DOHH2 (cell line): ENCODE data around the gene COX19.
A peak's percentile ranks its signal among the peaks of the same experiment; 100 is the strongest.

Source experiments
- H3F3A ChIP-seq: fragments of 200-600 bp; sonication (generic), shearing (Covaris generic); 2 replicates; pipeline ENCODE4 v1.6.0; 2016; ENCODE audit warnings: antibody characterized with exemption, mild to moderate bottlenecking; ENCODE audit not compliant: control insufficient read depth, insufficient read depth
- H3K27ac ChIP-seq: fragments of 200-600 bp; sonication (generic); 2 replicates; pipeline ENCODE4 v1.5.1; 2014; ENCODE audit warnings: low read depth, mild to moderate bottlenecking, low read length, moderate library complexity
- H3K27me3 ChIP-seq: fragments of 200-600 bp; sonication (generic); 2 replicates; pipeline ENCODE4 v1.6.1; 2014; ENCODE audit warnings: mild to moderate bottlenecking, low read length, mixed read lengths; ENCODE audit not compliant: control insufficient read depth
- H3K36me3 ChIP-seq: fragments of 200-600 bp; sonication (generic); 2 replicates; pipeline ENCODE4 v1.6.1; 2014; ENCODE audit warnings: mild to moderate bottlenecking, low read length, moderate library complexity, mixed read lengths; ENCODE audit not compliant: control insufficient read depth
- H3K4me1 ChIP-seq: fragments of 200-600 bp; sonication (generic); 2 replicates; pipeline ENCODE4 v1.6.1; 2014; ENCODE audit warnings: mild to moderate bottlenecking, low read length, mixed read lengths; ENCODE audit not compliant: control insufficient read depth
- H3K4me2 ChIP-seq: fragments of 200-600 bp; sonication (generic); 2 replicates; pipeline ENCODE4 v1.6.0; 2014; ENCODE audit warnings: mild to moderate bottlenecking, low read length, moderate library complexity
- H3K4me3 ChIP-seq: fragments of 200-600 bp; sonication (generic); 2 replicates; pipeline ENCODE4 v1.5.1; 2014; ENCODE audit warnings: mild to moderate bottlenecking, low read length, mixed read lengths
- H3K79me2 ChIP-seq: fragments of 200-600 bp; sonication (generic); 2 replicates; pipeline ENCODE4 v1.6.1; 2014; ENCODE audit warnings: mild to moderate bottlenecking, low read length, mixed read lengths; ENCODE audit not compliant: control insufficient read depth
- H3K9me2 ChIP-seq: fragments of 200-600 bp; sonication (generic); replicated peaks from 2 replicates; pipeline ENCODE4 v1.6.1; 2014; ENCODE audit warnings: mild to moderate bottlenecking, low read length, mixed read lengths; ENCODE audit not compliant: control insufficient read depth
- H3K9me3 ChIP-seq: fragments of 200-600 bp; sonication (generic); 2 replicates; pipeline ENCODE4 v1.6.1; 2014; ENCODE audit warnings: antibody characterized with exemption, low read length, mixed read lengths; ENCODE audit not compliant: control insufficient read depth, insufficient read depth
- H4K20me1 ChIP-seq: fragments of 200-600 bp; sonication (generic); 2 replicates; pipeline ENCODE4 v1.6.0; 2014; ENCODE audit warnings: low read depth, mild to moderate bottlenecking, antibody characterized with exemption, low read length, moderate library complexity; ENCODE audit not compliant: control insufficient read depth, insufficient read depth
- EZH2phosphoT487 ChIP-seq: fragments of 200-600 bp; sonication (generic); IDR thresholded peaks from 2 replicates; pipeline ENCODE4 v1.6.1; 2017; ENCODE audit warnings: borderline replicate concordance, mild to moderate bottlenecking, antibody characterized with exemption, low read length, moderate library complexity, mixed read lengths
- TF ChIP-seq, protein P1 (sequence below): fragments of 200-600 bp; sonication (generic); IDR thresholded peaks from one replicate; pipeline ENCODE4 v1.5.1; 2014; ENCODE audit warnings: antibody characterized with exemption, mild to moderate bottlenecking, low read depth, low read length; ENCODE audit not compliant: poor library complexity, severe bottlenecking

The COX19 gene

DNA sequence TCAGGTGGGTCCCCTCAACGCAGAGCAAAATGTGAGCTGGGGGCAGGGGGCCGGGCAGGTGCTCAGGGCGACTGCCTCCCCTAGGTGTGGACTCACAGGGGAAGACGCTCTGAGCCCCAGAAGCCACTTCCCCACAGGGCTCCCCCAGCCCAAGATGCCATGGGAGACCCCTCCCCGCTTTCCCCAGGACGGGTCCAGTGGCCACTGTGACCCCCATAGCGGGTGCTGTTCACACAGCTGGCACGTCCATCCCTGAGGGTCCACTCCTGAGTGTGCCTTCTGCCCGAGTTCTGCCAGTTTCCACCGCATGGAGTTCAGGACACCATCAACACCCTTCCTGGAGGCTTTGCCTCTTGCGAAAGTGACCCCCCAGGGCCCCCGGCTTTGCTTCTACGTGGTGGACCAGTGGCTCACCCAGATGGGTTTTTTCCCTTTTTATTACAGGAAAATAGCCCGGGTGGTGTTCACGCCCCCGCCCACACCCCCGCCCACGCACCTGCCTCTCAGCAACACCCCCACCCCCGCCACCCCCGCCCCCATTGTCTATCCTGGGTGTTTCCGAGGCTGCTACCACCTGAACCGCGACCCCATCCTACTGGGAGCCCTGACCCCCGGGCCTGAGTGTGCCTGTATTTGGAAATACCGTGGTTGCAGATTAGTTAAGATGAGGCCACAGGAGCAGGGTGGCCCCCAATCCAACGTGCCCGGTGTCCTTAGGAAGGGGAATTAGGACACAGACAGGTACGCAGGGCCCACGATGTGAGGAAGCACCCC is 52.8 kb downstream of the COX19 start:
- H3K9me3 ChIP-seq, result no peaks in the 10 kb centered on the region
- no peak overlapping the region for H3K27ac ChIP-seq
- peak overlapping the region; percentile 85 for H3K4me2 ChIP-seq
- H3F3A ChIP-seq, result no peaks in the 10 kb centered on the region; the same call in 1 of the 2 replicates
- no peaks in the 10 kb centered on the region for H3K36me3 ChIP-seq
- no peaks in the 10 kb centered on the region for H4K20me1 ChIP-seq
- H3K4me3 ChIP-seq, result peak overlapping the region; percentile 64
- peaks cover 66% of the 10 kb centered on the region for H3K27me3 ChIP-seq
- peaks cover 28% of the 10 kb centered on the region for H3K4me1 ChIP-seq
- no peaks in the 10 kb centered on the region for H3K79me2 ChIP-seq
- H3K9me2 ChIP-seq, result no peaks in the 10 kb centered on the region
- TF ChIP-seq, protein P1, sequence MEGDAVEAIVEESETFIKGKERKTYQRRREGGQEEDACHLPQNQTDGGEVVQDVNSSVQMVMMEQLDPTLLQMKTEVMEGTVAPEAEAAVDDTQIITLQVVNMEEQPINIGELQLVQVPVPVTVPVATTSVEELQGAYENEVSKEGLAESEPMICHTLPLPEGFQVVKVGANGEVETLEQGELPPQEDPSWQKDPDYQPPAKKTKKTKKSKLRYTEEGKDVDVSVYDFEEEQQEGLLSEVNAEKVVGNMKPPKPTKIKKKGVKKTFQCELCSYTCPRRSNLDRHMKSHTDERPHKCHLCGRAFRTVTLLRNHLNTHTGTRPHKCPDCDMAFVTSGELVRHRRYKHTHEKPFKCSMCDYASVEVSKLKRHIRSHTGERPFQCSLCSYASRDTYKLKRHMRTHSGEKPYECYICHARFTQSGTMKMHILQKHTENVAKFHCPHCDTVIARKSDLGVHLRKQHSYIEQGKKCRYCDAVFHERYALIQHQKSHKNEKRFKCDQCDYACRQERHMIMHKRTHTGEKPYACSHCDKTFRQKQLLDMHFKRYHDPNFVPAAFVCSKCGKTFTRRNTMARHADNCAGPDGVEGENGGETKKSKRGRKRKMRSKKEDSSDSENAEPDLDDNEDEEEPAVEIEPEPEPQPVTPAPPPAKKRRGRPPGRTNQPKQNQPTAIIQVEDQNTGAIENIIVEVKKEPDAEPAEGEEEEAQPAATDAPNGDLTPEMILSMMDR, result no peak
- no peak for TF ChIP-seq EZH2phosphoT487

DNA sequence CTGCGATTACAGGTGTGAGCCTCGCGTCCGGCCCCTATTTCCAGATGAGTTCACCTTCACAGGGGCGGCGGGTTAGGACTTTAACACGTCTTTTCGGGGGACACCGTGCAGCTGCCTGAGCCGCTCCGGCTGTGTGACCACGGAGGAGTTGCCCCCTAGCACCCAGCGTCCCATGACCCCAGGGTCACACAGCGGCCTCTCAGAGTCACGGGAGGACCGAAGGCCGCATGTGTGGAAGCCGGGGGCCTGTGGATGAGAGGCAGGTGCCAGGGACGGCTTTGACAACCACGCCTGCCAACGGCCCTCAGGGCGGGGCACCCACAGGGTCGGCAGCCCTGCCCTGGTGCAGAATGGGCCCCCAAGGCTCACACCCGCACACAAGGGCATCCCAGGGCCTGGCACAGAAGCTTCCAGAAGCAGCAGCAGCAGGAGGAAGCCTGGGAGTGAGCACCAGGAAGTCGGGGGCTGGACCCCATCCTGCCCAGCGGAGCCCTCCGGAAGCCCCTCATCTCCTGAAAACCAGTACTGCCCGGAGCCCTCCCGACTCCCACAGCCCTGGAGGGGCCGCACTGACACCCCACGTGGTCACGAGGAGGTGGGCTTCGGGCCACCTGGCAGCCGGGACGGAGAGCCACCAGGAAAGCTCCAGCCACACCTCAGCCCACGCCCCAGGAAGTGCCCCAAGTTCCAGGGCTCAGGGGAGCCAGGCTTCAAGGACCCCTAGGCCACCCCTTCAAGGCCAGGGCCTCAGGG is 53.6 kb downstream of the COX19 start:
- TF ChIP-seq, protein P1, result no peak
- TF ChIP-seq EZH2phosphoT487, result 0 out of 2 replicates have a peak, but pooled peaks have one; percentile 20
- H3K4me2 ChIP-seq, result no peak overlapping the region
- H3K36me3 ChIP-seq, result no peaks in the 10 kb centered on the region
- H3F3A ChIP-seq, result no peaks in the 10 kb centered on the region; the same call in 1 of the 2 replicates
- peaks cover 28% of the 10 kb centered on the region for H3K4me1 ChIP-seq
- H3K9me3 ChIP-seq, result no peaks in the 10 kb centered on the region
- H3K4me3 ChIP-seq, result no peak overlapping the region
- no peaks in the 10 kb centered on the region for H3K9me2 ChIP-seq
- peaks cover 59% of the 10 kb centered on the region for H3K27me3 ChIP-seq
- H3K27ac ChIP-seq, result no peak overlapping the region
- no peaks in the 10 kb centered on the region for H4K20me1 ChIP-seq
- H3K79me2 ChIP-seq, result no peaks in the 10 kb centered on the region

DNA sequence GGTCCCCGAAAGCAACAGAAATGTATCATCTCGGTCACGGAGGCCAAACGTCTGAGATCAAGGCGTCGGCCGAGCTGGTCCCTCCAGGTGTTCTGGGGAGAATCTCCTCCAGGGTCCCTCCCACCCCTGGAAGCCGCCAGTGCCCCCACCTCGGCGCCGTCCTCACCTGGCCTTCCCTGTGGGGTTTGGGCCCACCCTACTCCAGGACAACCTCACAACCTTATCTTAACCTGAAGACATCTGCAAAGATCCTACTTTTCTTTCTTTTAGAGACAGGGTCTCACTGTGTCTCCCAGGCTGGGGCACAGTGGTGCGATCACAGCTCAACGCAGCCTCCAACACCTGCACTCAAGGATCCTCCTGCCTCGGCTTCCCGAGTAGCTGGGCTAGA is 54.3 kb downstream of the COX19 start:
- Histone ChIP-seq H3K9me2 (no peaks in the 10 kb centered on the region), H3K79me2 (no peaks in the 10 kb centered on the region), H3K27ac (no peak overlapping the region), H3K27me3 (peaks cover 53% of the 10 kb centered on the region), H3K36me3 (no peaks in the 10 kb centered on the region), H3F3A (no peaks in the 10 kb centered on the region; the same call in 1 of the 2 replicates), H4K20me1 (no peaks in the 10 kb centered on the region), H3K4me3 (no peak overlapping the region), H3K9me3 (no peaks in the 10 kb centered on the region), H3K4me1 (peaks cover 28% of the 10 kb centered on the region), H3K4me2 (no peak overlapping the region)
- no peak for TF ChIP-seq EZH2phosphoT487
- TF ChIP-seq, protein P1, result no peak
